HG03159 (cell line): Measurements from ENCODE around the gene CCDC116.
"Not testable (repeated sequence)": the region's sequence is repeated elsewhere in the genome, so short reads cannot be mapped to it uniquely, and the experiment has no call there.

Experiments
- ATAC-seq: cut with Tn5 transposase; IDR thresholded peaks from one replicate; pipeline ENCODE4 v1.9.1; 2021; ENCODE audit warnings: mild to moderate bottlenecking, moderate library complexity; ENCODE audit not compliant: unreplicated experiment

CCDC116 gene

DNA sequence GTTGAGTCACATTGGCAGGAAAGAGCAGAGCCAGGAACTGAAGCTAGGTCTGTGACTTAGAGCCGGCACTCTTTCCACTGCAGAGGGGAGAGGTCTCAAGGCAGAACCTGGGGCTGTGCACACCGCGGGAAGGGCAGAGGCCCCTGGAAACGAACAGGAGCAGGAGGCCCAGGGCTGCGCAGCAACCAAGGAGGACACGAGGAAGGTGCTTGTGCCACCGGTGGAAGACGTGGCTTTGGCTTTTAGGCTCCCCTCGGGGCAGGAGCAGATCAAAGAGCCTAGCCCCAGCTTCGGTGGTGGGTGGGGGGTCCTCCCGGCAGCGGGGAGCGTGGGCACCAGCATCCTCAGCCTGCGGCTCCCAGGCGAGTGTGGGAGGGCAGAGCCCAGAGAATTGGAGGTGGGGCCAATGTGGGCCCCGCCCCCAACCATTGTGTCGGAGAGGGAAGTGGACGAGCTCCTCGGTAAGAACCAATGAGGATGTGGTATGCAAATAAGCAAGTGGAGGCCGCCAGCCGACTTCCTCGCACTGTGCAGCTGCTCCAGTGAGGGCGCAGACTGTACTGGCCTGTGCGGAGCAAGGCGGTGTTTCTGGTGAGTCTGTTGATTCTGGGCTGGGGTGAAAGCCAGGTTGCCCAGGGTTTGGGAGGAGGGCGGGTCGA lies at the start of gene CCDC116:
Gene CCDC116, plus strand, starts transcription at position 524 of the 659 bp plus-strand sequence. CDS start 422 bp downstream, outside the sequence.
- ATAC-seq = no peak

GRCh38 chr22:21582801-21583740 lies 49.5 kb upstream of the CCDC116 start:
- ATAC-seq = no peak

DNA sequence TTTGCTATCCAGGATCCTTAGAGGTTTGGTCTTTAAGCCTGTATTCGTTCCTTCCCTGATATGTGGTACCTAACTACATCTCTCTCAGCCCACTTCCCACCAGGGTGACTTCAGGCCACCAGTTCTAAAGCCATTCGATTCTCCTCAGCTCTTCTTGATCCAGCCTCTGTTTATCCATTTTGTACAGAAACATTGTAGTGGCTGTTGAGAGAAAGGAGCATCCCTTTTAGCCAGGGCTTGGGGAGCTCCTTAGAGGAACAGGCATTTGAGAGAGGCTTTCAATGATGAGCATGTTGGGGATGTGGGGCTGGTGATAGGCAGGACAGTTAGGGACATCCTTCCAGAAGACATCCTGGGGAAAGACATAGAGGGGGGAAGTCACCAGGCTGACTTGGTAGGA lies 47.2 kb upstream of the CCDC116 start:
- no peak for ATAC-seq

- ATAC-seq = peak; percentile 81
Measured at GRCh38 chr22:21587803-21588611, 44.6 kb upstream of the CCDC116 start.

- no peak for ATAC-seq
Measured at GRCh38 chr22:21589396-21589795, 43.2 kb upstream of the CCDC116 start.

DNA sequence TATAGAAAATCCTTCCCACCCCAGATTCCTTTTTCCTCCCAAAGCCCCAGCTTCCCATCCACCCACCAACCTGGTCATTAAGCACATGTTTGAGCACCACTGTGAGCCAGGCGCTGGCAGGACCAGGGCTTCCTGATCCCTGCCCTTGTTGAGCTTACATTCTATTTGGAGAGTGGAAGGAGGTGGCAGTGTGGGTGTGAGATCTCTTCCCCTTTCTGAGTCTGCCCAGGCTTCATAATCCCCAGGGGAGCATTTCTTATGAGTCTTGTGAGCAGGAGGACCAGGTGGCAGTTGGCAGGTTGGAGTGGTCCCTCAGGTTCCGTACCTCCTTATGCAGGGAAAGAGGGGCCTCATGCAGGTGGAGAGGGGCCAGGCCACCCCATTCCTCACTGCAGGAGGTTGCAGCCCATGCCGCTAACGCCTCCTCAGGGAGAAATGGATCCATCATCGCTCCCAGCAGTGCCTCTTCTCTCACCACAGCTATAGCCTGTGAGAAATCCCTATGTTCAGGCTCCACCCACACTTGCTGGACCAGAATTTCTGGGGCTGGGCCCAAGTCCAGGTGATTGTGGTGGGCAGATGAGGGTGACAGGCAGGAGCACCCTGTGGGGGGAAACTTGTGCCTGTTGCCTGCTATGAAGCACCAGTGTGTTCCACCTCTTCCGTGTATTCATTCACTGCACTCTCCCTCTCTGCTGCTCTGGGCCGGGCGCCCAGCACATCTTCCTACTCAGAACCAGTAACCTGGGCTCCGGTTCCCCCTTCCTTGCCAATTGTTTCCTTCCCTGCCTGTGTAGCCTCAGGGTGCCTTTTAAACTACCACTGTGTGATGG lies 41.5 kb upstream of the CCDC116 start:
- ATAC-seq = no peak

DNA sequence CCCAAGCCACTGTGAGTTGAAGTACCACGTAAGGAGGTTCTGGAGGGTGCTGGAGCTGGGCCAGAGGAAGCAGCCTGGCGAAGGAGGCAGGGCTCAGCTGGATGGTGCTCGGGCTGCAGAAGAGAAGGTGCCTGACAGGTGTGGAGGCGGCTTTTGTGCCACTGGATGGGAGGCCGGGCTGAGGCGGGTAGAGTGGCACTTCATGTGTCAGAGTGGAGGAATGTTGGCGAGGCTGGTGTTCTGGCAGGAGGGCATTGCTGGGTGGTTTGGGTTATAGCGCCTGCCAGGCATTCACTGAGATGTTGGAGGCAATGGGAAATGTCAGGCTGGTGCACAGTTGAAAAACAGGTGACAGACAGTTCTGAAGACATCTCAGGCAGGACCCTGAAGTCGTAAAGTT lies 40.9 kb upstream of the CCDC116 start:
- no peak for ATAC-seq

DNA sequence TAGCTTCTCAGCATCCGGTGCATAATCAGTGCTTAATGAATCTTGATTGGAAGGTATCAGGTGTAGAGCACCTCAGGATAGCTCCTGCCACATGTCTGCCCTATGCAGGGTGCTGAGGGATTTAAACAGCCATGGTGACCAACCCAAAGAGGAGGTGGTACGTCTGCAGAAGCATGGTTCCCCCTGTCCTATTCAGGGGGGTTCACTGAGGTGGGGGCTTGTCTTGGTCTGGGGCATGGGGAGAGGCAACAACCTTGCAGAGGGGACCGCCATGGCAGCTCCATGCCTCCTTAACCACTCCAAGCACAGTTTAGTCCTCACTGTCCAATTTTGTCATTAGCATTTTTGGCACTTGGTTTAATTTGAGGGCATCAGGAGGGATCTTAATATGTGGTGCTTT lies 40.1 kb upstream of the CCDC116 start:
- no peak for ATAC-seq

- no peak for ATAC-seq
Measured at GRCh38 chr22:21593406-21594232, 38.9 kb upstream of the CCDC116 start.

DNA sequence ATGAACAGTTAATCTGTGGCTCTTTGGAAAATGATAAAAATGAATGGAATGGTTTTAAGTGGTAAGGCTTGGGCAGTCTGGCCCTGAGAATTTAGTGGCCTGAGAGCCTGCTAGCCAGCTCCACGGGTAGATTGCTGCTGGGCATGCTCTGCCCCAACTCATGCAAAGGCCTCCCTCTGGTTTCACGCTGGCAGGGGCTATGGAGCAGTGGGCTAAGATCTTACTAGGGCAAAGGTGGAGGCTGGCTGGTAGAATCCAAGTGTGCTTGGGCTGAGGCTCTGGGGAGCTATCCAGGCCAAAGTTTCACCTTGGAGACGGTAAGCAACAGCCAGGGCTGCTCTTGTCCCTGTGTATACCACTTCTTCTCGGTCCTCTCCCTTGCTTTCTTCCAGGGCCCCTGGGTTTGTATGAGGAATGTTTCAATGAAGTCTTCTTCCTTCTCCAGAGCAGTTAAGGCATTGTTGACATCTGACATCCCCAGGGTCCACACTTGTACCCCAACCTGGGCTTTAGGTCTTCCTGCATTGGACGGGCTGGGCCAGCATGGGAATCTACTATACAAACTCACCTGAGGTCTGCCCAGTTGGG lies 37.6 kb upstream of the CCDC116 start:
- ATAC-seq = no peak

- ATAC-seq = not testable (repeated sequence)
Measured at GRCh38 chr22:21596356-21597135, 36.0 kb upstream of the CCDC116 start.

DNA sequence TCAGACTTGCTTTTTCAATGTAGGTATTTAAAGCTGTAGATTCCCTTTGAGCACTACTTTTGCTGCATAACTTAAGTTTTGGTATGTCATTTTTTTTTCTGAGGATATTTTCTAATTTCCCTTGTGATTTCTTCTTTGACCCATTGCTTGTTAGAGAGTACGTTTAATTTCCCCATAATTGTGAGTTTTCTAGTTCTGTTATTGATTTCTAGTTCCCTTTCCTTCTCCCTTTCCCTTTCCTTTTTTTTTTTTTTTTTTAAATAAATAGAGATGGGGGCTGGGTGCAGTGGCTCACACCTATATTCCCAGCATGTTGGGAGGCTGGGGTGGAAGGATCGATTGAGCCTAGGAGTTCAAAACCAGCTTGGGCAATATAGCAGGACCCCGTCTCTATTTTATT lies 34.3 kb upstream of the CCDC116 start:
- ATAC-seq = no peak

- no peak for ATAC-seq
Measured at GRCh38 chr22:21599053-21599893, 33.3 kb upstream of the CCDC116 start.

DNA sequence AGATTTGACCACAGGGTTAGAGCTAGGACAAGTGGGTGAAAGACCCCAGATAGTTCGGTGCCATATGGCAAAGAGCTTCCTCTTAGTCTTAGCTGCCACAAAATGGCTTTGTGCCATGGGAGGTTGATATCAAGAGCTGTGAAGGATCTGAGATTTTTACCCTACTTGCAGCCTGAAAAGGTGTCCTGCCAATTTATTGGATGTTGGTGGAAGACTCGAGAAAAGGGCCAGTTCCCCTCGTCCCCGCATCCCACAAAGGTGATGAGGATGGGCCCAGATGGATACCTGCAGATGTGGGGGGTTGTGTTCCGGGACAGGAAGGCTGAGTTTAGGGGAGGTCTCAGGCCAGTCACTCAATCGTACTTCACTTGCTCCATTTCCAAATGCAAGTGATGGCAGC lies 30.0 kb upstream of the CCDC116 start:
- ATAC-seq = no peak

DNA sequence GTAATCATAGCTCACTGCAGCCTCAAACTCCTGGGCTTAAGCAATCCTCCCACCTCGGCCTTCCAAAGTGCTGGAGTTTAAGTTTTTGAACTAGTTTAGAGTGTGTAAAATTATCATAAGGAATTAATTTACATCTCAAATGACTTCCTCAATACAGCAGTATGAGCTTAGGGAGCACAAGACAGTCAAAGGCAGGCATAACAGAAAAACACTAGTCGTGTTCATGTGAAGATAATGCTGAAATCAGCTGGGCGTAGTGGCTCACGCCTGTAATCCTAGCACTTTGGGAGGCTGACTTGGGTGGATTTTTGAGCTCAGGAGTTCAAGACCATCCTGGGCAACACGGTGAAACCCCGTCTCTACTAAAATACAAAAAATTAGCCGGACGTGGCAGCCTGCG lies 28.6 kb upstream of the CCDC116 start:
- no peak for ATAC-seq

DNA sequence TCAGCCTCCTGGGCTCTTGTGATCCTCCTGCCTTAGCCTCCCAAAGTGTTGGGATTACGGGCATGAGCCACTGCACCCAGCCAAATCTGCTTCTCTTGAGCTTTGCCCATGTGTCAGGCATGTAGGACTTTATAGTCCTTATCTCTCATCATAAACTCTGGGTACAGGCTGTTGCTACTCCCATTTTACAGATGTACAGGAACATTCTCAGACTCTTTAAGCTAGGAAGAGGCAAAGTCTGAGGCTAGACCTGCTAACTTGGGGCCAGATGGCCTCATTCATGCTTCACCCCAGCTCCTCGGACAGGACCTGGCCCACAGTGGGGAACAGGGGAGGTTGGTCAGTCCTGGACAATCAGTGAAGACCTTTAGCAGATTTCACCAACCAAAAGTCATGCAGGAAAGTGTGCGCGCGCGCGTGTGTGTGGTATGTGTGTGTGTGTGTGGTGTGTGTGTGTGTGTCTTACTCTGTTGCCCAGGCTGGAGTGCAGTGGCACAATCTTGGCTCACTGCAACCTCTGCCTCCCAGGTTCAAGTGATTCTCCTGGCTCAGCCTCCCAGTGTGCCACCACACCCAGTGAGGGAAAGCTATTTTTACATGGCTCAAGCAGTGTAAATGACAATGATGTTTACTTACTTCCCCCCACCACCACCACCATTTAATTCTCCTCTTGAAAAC lies 26.5 kb upstream of the CCDC116 start:
- ATAC-seq = no peak

- ATAC-seq = no peak
Measured at GRCh38 chr22:21606775-21607174, 25.8 kb upstream of the CCDC116 start.
